HG02852 (cell line): ENCODE data around the gene CYP4F11.
"Not testable (repeated sequence)": the region's sequence is repeated elsewhere in the genome, so short reads cannot be mapped to it uniquely, and the experiment has no call there.

ENCODE experiments used
- ATAC-seq: cut with Tn5 transposase; IDR thresholded peaks from one replicate; pipeline ENCODE4 v1.9.1; 2021; ENCODE audit warnings: mild to moderate bottlenecking, moderate library complexity; ENCODE audit not compliant: unreplicated experiment

The CYP4F11 gene

DNA sequence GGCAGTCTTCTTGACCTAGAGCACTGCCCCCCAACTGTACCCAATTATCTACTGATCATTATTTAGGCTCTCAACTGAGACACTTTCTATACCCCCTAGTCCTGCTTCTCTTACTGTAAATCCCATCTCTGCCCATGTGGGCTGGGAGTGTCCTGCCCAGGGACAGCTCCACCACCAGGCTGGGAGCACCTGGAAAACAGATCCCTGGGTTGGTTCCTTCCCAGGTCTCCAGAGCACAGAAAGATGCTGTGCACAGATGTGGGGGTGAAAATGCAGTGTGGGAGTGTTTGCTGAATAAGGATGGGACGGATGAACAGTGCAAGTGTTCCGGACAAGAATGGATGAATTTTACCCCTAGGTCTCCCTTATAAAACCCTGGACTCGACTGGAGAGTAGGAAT is 49.2 kb downstream of the CYP4F11 start:
- no peak for ATAC-seq

DNA sequence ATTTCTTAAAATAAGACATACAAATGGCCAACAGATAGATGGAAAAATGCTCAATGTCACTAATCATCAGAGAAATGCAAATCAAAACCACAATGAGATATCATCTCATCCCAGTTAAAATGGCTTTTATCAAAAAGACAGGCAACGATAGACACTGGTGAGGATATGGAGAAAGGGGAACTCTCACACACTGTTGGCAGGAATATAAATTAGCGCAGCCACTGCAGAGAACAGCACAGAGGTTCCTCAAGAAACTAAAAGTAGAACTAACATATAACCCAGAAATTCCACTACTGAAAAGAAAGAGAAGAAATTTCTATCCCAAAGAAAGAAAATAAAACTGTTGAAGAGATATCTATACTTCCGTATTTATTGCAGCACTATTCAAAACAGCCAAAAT is 51.0 kb downstream of the CYP4F11 start:
- not testable (repeated sequence) for ATAC-seq

DNA sequence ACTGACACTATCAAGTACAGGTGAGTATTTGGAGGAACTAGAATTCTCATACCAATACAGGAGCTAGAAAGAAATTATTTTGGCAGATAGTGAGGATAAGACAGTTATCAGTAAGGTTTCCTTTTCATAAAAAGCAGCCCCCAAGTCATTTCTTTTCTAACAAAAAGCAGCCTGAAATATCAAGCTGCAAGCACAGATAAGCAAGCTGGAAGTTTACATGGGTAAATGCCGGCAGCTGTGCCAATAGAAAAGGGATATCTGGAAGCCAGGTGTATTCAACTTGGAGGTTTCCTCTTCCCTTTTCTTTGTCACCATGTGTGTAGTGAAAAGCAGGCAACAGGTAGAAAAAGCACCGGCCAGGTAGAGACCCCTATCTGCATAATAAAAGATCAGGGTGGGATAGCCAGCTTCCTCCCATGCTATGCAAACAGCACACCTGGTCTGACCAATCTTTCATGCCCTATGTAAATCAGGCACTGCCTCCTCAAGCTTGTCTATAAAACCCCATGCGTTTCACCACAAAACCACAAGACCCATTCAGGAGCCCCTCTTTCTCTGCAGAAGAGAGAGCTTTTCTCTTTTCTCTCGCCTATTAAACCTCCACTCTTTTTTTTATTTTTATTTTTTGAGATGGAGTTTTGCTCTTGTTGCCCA is 59.4 kb downstream of the CYP4F11 start:
- ATAC-seq = no peak

DNA sequence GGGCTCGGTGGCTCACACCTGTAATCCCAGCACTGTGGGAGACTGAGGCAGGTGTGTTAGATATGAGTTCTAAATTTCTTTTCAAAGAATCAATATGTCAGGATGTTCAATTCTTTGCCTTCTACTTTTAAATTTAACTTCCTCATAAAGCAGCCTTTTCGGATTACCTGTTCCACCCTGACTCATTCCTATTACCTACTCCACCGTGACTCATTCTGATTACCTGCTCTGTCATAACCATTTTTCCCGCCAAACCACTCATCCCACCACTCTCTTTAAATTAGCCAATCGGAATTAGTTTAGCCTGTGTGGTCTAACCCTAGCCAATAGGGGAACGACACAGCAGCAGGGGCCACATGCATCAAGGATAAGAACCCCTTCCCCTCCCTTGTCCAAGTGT is 60.6 kb downstream of the CYP4F11 start:
- ATAC-seq = not testable (repeated sequence)

DNA sequence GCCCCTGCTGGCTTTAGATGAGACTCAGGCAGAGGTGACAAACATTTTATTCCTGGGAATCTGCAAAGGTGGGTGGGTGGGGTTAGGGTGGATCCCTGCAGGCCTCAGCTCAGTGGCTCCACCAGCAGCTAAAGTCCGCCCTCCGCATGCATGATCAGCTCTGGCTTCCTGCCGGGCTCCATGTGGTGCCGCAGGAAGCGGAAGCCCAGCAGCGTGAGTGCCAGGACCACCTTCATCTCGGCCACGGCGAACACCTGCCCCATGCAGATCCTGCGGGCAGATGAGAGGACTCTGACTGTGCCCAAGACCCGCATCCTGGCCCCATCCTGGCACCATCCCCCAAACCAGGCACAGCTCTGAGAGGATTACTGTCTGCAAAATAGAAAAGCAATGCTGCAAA is 62.8 kb downstream of the CYP4F11 start:
- no peak for ATAC-seq

DNA sequence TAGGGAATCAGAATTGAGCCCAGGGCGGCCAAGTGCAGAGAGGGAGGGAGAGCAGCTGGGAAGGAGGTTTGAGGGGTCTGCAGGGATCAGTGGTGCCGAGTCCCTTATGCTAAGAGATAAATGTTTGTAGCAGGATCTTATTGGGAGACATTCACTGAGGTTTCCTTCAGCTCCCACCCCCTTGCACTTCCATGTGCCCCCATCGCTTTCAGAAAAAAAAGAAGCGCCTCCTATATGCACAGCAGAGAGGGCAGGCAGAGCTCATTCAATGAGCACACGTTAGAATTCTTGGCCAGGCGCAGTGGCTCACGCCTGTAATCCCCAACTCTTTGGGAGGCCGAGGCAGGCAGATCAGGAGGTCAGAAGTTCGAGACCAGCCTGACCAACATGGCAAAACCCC is 64.5 kb downstream of the CYP4F11 start:
- no peak for ATAC-seq

DNA sequence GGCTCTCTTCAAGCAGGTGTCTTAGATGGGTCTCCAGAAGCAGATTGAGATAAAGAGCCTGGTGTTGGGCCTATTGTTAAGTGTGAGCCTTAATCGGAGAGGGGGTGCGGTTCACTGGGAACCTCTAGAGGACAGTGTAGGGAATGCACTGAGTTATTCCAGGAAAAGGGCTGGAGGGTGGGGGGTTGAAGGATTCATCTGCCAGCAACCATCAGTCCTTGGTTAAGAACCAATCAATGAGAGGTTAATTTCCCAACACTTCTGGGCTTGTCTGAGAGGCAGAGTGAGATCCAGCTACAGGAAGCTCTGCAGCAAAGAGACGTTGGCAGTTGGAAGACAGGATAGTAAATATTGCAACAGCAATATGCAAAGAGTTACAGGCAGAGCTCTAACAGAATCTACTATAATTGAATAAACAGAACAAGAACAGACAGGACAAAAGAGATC is 65.2 kb downstream of the CYP4F11 start:
- ATAC-seq = no peak

DNA sequence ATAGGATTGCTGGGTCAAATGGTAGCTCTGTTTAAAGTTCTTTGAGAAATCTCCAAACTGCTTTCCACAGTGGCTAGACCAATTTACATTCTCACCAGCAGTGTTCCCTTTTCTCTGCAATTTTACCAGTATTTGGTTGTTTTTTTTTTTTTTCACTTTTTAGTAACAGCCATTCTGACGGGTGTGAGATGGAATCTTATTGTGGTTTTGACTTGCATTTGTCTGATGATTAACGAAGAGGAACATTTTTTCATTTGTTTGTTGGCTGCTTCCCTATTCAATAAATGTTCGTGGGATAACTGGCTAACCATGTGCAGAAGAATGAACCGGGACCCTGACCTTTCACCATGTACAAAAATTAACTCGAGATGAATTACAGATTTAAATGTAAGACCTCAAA is 67.7 kb downstream of the CYP4F11 start:
- no peak for ATAC-seq

DNA sequence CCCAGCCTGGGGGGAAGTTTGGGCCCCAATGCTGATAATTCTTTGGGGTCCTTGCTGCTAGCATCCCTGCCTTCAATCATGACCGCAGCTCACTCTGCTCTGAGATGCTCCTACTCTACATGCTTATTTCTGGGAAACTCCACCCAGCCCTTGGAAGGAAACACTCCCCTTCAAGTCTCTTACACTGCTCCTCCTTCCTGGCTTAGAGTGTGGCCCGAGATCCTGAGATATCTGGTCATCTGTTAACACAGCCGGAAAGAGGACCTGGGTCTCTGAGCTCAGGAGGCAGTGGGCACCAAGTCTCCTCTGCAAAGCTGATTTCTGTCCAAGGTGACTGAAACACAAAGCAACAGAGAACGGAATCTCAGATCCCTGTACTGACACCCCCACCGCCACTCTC is 69.5 kb downstream of the CYP4F11 start:
- ATAC-seq = no peak

DNA sequence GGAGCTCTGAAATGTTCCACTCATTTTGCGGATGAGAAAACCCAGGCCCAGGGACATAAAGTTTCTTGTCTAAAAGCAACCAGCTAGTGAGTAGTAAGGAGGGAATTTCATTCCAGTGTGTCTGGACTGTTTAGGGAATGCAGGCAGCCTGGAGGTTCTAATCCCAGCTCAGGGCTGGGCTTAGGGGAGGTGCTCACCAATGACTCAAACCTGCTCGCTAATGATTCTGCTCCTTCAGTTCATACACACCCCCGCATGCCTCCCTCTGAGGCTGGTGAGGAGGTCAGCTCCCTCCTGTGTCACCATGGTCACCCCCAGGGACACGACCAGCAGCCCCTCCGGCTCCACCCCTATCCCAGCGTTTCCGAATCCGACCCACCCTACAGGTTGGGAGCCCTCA is 71.1 kb downstream of the CYP4F11 start:
- no peak for ATAC-seq

DNA sequence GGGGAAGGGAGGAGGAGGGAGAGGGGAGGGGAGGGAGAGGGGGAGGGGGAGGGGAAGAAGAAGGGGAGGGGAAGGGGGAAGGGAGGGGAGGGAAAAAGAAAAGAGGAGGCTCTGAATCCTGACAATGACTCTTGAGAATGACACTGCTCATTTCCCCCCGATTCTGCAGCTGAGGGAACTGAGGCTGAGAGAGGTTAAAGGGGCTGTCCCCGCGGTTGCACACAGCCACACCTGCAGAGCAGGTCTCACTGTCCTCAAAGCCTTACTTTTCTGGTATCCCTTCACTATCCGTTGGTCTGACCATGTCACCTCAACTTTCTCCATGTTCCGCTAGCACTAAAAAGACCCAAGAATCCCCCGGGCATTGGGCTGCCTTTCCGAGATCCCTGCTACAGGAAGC is 71.9 kb downstream of the CYP4F11 start:
- no peak for ATAC-seq
